Nephron (organoid): Measurements from ENCODE around the gene SH3RF3.
A peak's percentile ranks its signal among the peaks of the same experiment; 100 is the strongest.

ENCODE experiments used
- H3K27ac Mint-ChIP-seq, 3 experiments: 2 replicates each; pipeline ENCODE4 v1.8.0; 2020; ENCODE audit warnings: mixed read lengths in 3 of 3, mild to moderate bottlenecking in 2 of 3, moderate library complexity in 1 of 3
- H3K27me3 Mint-ChIP-seq: 2 replicates; pipeline ENCODE4 v1.8.0; 2021; ENCODE audit warnings: low read depth, mild to moderate bottlenecking, moderate library complexity, mixed read lengths
- H3K36me3 Mint-ChIP-seq: 2 replicates; pipeline ENCODE4 v1.8.0; 2020; ENCODE audit warnings: low read depth, mixed read lengths
- H3K4me1 Mint-ChIP-seq: 2 replicates; pipeline ENCODE4 v1.8.0; 2020; ENCODE audit warnings: mixed read lengths
- H3K4me3 Mint-ChIP-seq, 3 experiments: 2 replicates each; pipeline ENCODE4 v1.8.0; 2020; ENCODE audit warnings: mild to moderate bottlenecking in 3 of 3, mixed read lengths in 3 of 3, moderate library complexity in 2 of 3
- H3K9me3 Mint-ChIP-seq: 2 replicates; pipeline ENCODE4 v1.8.0; 2020; ENCODE audit warnings: mixed read lengths
- TF ChIP-seq, protein P1 (sequence below), 3 experiments: fragments of 200-600 bp; sonication (generic); IDR thresholded peaks; one replicate each; pipeline ENCODE4 v1.5.0; 2021; ENCODE audit warnings: antibody characterized with exemption in 3 of 3; ENCODE audit not compliant: unreplicated experiment in 3 of 3

Gene SH3RF3

DNA sequence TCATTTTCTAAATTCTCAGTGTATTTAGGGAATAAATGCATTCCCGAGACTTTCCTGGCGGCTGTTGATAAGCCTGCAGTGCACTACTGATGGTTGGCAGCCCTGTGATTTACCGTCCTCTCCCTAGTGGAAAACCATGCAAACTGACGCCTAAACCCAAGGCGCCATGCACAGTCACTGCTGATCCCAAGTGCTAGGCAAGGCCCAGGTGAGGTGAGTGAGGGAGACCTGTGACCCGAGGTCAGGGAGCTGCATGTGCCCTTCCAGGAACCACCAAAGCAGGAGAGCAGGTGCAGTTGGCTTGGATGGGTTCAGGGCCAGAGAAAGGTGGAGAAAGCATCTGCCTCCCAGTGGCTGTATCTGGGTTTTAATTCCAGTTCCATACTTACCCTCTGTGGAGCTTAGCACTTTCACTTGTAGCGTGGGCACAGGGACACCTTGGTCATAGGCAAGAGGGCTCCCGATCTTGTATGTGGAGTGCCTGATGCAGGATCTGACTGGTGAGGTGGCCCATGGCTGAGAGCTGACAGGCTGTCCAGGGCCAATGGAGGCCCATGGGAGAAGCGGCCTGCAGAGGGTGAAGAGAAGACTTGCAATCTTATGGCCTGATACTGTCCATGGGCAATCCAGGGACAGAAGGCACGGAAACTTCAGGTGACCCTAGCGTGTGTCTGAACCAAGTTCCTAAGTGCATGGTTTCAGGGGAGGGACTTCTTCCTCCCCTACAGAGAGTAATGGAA is 131.3 kb downstream of the SH3RF3 start:
- Mint-ChIP-seq H3K9me3 (no peaks in the 10 kb centered on the region), H3K27me3 (peaks cover 44% of the 10 kb centered on the region), H3K4me1 (peaks cover 42% of the 10 kb centered on the region), H3K4me3 (no peak overlapping the region), H3K27ac (no peak overlapping the region), H3K36me3 (no peaks in the 10 kb centered on the region)
- TF ChIP-seq, protein P1, sequence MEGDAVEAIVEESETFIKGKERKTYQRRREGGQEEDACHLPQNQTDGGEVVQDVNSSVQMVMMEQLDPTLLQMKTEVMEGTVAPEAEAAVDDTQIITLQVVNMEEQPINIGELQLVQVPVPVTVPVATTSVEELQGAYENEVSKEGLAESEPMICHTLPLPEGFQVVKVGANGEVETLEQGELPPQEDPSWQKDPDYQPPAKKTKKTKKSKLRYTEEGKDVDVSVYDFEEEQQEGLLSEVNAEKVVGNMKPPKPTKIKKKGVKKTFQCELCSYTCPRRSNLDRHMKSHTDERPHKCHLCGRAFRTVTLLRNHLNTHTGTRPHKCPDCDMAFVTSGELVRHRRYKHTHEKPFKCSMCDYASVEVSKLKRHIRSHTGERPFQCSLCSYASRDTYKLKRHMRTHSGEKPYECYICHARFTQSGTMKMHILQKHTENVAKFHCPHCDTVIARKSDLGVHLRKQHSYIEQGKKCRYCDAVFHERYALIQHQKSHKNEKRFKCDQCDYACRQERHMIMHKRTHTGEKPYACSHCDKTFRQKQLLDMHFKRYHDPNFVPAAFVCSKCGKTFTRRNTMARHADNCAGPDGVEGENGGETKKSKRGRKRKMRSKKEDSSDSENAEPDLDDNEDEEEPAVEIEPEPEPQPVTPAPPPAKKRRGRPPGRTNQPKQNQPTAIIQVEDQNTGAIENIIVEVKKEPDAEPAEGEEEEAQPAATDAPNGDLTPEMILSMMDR (IDR thresholded peaks at IDR 0.05; ENCODE audit: unreplicated experiment in 3 of 3) = no peak

DNA sequence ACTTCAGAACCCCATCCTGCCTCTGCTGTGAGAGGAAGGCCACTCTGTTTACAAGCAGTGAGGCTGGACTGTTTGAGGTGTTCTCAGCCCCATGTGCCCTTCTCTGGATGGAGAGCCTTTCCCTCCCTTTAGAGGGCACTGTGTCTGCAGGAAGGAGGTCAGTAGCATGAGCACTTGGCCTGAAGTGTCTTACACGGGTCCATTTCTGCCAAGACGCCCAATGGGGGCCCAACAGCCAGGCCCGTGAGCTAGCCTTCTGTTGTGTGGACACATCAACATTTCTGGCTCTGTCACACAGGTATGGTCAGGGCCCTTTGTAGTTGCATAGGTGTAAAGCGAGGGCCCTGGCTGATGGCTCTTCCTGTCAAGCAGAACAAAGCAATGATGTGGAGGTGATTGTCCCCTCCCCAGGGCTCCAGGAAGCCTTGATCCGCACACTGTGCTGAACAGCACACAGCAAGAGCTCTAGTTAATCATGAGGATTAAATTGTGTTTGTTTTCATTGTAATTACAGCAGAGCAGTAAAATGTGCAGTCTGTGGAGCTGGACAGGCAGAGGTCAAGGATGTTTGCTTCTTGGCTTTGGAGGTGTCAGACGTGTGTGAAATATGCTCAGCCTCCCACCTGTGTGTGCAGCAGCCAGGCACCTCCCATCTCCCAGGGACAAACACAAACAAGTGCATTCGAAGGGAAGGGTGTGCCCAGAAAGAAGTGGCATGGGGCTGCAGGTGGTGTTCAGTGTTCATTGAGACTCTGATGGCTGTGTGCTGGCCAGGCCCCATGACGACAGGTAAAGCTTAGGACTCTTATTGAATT is 132.1 kb downstream of the SH3RF3 start:
- peaks cover 36% of the 10 kb centered on the region for H3K27me3 Mint-ChIP-seq
- H3K9me3 Mint-ChIP-seq = no peaks in the 10 kb centered on the region
- no peaks in the 10 kb centered on the region for H3K36me3 Mint-ChIP-seq
- peaks cover 41% of the 10 kb centered on the region for H3K4me1 Mint-ChIP-seq
- no peak overlapping the region for H3K27ac Mint-ChIP-seq
- H3K4me3 Mint-ChIP-seq = no peak overlapping the region
- TF ChIP-seq, protein P1 (IDR thresholded peaks at IDR 0.05; ENCODE audit: unreplicated experiment in 3 of 3) = peak in 1 of 3 experiments; percentile 41

DNA sequence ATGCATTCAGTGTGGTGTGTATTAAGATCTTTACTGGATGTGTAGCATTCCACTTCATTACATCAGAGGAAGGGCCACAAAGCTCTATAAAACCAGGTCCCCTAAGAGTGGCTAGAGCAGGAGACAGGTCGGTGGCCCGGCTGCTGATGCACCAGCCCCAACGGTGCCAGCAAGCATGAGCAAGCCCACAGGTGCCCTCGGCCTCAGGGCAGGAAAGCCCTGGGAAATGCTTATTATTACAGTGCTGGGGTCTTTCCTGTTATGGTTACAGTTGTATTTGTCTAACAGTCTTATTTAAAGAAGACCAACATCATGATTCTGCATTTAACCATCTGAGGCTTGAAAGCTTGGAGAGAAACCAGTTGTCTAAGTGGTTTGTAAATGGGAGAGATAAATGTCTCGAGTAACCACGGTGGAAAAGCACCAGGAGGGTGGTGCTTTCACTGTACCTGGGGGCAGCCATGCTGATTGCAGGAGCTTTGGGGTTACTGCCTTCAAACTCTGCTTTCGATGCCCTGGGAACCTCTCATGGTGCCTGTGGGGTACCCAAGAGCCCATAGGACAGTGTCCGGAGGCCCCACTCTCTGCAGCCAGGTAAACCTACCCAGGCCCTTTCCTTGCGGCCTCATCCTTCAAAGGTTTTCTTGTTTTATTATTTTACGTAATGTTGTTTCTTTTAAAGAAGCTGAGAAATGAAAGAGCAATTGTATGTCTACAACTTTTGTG is 133.1 kb downstream of the SH3RF3 start:
- no peak overlapping the region for H3K27ac Mint-ChIP-seq
- H3K36me3 Mint-ChIP-seq = no peaks in the 10 kb centered on the region
- H3K4me3 Mint-ChIP-seq = no peak overlapping the region
- H3K27me3 Mint-ChIP-seq = peaks cover 35% of the 10 kb centered on the region
- H3K4me1 Mint-ChIP-seq = peaks cover 42% of the 10 kb centered on the region
- no peaks in the 10 kb centered on the region for H3K9me3 Mint-ChIP-seq
- TF ChIP-seq, protein P1 (IDR thresholded peaks at IDR 0.05; ENCODE audit: unreplicated experiment in 3 of 3) = no peak

DNA sequence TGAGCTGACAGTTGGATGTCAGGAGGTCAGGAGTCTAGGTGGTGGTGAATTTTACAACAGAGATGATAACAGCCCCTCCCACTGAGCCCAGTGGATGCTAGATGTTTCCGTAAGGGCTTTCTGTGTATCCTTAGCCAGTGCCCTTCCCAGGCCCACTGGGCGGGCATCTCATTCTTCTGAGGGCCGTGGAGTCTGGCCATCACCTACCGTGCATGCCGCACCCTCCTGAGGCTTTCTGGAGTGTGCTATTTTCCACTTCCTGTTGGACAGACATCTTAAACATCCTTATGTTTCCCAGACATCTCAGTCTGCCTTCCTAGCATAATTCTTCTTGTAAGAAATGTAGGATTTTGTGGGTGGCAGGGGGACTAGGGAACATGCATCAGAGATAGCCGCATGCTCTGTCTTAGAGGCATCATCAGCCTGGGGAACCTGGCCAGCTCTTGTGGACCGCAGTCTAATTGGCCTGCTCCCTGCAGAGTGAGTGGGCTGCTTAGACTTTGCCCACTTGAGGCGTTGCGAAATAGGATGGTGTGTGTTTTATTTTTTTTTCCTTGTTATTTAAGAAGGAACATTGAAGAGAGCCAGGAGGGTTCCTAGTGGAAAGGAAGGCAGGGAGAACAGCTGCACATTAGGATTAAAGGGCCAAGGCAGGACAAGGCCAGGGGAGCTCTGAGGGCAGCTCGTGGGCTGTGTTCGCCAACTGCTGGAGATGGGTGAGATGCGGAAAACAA is 135.8 kb downstream of the SH3RF3 start:
- Mint-ChIP-seq H3K9me3 (no peaks in the 10 kb centered on the region), H3K27me3 (peaks cover 26% of the 10 kb centered on the region), H3K36me3 (no peaks in the 10 kb centered on the region), H3K27ac (peak overlapping the region in 2 of 3 experiments; percentile 61 to 70), H3K4me1 (peaks cover 42% of the 10 kb centered on the region), H3K4me3 (peak overlapping the region in 1 of 3 experiments; percentile 13)
- TF ChIP-seq, protein P1 (IDR thresholded peaks at IDR 0.05; ENCODE audit: unreplicated experiment in 3 of 3) = no peak

DNA sequence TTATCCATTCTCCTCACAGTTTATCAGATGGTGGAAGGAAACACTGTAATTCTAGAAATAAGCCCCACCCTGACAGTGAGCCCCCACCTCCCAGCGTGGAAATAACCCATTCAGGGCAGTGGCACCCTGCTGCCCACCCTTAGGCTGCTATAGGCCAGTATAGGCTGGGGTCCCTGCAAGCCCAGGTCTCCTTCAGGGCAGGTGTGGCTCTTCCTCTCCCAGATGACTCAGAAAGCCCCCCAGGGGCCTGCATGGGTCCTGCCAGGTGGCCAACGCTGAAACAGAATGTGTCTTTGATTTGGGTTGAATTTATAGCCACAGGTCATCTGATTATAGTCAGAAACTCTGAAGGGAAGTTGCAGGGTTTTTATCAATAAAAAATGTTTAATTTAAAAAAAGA is 136.4 kb downstream of the SH3RF3 start:
- Mint-ChIP-seq H3K27me3 (peaks cover 28% of the 10 kb centered on the region), H3K9me3 (no peaks in the 10 kb centered on the region), H3K4me1 (peaks cover 43% of the 10 kb centered on the region), H3K4me3 (no peak overlapping the region), H3K36me3 (no peaks in the 10 kb centered on the region), H3K27ac (peak overlapping the region in 1 of 3 experiments; percentile 70)
- TF ChIP-seq, protein P1 (IDR thresholded peaks at IDR 0.05; ENCODE audit: unreplicated experiment in 3 of 3) = no peak
